HG03520 (cell line): ENCODE results near the gene CDKN2B.

ENCODE experiments used
- ATAC-seq: cut with Tn5 transposase; IDR thresholded peaks from one replicate; pipeline ENCODE4 v1.9.1; 2021; ENCODE audit warnings: mild to moderate bottlenecking, moderate library complexity; ENCODE audit not compliant: unreplicated experiment

Gene CDKN2B

DNA sequence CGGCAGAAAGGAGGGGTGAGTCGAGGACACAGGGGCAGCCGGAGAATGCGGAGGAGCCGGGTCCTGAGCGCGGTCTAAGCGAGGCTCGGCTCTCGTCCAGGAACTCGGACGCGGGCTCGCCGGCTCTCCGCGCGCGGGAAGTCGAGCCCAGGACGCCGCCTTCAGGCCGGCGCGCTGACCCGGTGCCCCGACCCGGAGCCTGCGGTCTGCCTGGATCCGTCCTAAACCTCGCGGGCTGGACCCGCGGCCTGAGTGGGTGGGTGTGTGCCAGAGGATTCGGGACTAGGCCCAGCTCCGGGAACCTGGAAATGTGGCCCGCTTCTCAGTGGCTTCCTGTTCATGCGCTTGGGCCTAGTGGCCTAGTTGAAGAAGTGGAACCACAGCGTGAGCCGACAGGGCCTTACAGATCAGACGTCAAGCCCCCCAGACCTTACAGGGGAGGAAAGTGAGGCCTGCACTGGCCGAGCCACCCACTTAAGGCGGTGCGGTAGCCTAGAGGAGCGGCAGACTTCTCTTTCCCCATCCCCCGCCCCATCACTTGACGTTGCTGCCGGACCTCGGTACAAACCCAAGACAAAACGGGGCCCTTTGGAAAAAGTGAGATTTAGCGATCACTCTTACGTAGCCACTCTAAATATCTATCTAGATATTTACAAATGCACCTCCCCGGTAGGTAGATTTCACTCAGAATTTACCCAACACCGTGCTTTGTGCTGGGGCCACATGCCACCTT lies 13.3 kb downstream of the CDKN2B start:
- no peak for ATAC-seq

GRCh38 chr9:21995006-21995665 lies 14.0 kb downstream of the CDKN2B start:
- peak; percentile 78 for ATAC-seq

- peak; percentile 38 for ATAC-seq
Measured at GRCh38 chr9:21994556-21995005, 14.5 kb downstream of the CDKN2B start, which contains the start of gene CDKN2B-AS1. CDKN2B-AS1 (plus strand) TSS chr9:21994791.

- ATAC-seq = peak; percentile 38
Measured at GRCh38 chr9:21993893-21994555, 15.1 kb downstream of the CDKN2B start, which contains the start of gene CDKN2A. CDKN2A (minus strand) TSS chr9:21994392.

- no peak for ATAC-seq
Measured at GRCh38 chr9:21993007-21993406, 16.1 kb downstream of the CDKN2B start.

- no peak for ATAC-seq
Measured at GRCh38 chr9:21991072-21991959, 17.8 kb downstream of the CDKN2B start.

DNA sequence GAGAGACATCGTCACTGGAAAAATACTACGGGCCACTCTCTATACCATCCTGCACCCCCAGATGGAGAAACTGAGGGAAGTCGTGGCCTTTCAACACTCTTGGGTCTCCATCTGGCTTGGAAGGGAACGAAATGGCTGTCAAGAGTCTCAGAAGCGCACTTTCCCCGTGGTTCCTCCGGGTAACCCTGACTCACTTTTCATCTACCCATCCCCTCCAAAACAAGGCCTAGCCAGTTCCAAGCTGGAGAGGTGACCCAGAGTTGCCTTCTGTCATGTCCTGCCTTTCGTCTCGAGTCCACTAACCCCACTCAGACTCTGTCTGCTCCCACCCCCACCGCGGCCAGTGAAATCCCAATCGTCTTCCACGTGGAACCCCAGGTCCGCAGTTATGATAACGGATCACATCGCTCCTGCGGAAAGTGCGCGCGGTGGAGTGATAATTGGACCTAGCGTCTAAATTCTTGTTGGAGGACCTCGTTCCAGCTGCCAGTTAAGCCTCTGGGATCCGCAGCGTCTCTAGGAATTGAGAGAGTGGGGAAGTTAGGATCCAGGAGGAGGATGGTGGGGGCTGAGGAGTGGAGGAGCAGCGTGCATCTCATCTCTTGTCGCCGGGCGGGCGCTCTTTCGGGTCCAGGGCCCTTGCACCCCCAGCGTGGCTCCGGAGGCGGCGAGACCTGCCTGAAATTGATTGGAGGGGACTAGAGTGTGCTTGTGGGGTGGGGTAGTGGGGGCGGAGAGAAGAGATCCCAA lies 19.5 kb downstream of the CDKN2B start:
- no peak for ATAC-seq

DNA sequence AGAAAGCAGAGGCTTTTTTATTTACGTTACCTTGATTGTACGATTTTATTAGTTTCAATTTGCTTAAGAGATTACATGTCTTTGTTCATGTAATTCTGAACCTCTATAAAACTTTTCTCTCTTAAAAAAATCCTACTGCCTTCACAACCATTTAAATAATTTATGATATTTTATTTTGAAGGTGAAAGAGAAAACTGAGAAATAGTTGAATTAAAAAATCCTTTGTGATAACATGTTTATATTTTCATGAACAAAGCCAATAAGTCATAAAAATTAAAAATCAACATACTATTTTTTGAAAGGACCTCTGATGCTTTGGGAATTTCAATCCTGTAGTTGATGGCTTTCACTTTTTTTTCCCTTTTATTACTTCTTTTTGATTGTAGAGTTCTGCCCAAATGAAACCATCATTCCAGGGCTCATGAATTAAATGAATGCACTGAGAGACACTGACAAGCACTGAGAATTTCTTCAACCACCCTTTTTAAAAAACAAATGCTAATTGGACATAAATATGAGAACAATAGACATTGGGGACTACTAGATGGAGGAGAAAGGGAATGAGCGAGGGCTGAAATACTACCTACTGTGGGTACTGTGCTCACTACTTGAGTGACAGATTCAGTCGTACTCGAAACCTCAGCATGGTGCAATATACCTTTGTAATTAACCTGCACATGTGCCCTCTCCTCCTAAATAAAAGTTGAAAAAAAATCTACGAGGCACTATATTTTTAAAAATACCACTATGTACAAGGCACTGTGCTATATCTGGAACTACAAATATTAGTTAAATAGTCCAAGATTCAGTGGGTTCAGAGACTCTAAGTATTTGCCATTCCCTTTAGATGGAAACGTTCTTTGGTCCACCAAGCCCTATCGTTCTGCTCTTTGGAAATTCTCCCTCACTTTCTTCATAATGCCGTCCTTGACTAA lies 20.8 kb downstream of the CDKN2B start:
- no peak for ATAC-seq

GRCh38 chr9:21985964-21986667 lies 23.0 kb downstream of the CDKN2B start:
- no peak for ATAC-seq

- no peak for ATAC-seq
Measured at GRCh38 chr9:21984101-21984500, 25.0 kb downstream of the CDKN2B start.

GRCh38 chr9:21983561-21983935 lies 25.6 kb downstream of the CDKN2B start:
- ATAC-seq = no peak

DNA sequence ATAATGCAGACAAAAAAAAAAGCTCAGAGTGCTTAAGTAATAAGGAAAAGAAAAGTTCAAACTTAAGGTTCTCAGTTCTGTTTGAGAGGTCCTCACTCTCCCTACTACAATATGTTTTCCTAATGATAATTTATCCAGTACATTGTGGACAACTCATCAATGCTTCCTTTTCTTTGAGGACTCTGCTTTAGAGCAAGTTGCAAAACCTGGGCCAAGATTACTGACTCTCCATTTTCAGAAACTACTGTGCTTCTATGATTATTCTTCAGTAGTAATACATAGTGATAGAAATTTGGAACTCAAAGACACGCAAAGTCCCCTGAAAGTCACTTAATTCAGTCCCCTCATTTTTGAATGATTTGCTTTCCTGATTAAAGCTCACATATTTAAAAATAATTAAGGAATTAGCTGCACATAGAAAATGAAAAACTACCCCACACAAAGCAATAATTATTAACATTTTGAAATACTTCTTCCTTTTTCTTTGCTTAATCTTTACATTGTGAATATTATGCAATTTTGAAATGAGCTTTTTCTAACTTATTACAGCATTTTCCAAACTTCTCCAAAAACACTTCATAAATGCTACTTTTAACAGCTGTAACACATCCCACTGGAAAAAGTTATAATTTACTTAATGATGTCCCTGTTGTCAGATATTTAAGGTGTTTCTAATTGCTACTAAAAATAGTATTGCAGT lies 26.1 kb downstream of the CDKN2B start:
- ATAC-seq = no peak

GRCh38 chr9:21982391-21982790 lies 26.7 kb downstream of the CDKN2B start:
- no peak for ATAC-seq

DNA sequence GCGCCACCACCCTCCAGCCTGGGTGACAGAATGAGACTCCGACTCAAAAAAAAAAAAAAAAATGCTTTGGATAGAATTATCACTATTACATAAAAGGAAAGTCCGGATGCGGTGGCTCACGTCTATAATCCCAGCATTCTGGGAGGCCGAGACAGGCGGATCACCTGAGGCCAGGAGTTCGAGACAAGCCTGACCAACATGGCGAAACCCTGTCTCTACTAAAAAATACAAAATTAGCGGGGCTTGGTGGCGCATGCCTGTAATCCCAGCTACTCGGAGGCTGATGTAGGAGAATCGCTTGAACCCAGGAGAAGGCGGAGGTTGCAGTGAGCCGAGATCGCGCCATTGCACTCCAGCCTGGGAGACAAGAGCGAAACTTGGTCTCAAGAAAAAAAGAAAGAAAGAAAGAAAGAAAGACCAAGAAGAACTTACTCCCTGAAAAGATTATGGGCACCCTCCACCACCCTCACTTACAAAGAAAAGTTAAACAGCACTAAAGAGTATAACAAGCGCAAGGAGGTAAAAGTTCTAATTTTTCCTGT lies 32.7 kb downstream of the CDKN2B start:
- no peak for ATAC-seq

DNA sequence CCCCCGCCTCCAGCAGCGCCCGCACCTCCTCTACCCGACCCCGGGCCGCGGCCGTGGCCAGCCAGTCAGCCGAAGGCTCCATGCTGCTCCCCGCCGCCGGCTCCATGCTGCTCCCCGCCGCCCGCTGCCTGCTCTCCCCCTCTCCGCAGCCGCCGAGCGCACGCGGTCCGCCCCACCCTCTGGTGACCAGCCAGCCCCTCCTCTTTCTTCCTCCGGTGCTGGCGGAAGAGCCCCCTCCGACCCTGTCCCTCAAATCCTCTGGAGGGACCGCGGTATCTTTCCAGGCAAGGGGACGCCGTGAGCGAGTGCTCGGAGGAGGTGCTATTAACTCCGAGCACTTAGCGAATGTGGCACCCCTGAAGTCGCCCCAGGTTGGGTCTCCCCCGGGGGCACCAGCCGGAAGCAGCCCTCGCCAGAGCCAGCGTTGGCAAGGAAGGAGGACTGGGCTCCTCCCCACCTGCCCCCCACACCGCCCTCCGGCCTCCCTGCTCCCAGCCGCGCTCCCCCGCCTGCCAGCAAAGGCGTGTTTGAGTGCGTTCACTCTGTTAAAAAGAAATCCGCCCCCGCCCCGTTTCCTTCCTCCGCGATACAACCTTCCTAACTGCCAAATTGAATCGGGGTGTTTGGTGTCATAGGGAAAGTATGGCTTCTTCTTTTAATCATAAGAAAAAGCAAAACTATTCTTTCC lies 34.2 kb downstream of the CDKN2B start:
- peak; percentile 55 for ATAC-seq

- no peak for ATAC-seq
Measured at GRCh38 chr9:21974343-21974721, 34.8 kb downstream of the CDKN2B start.

GRCh38 chr9:21972361-21972760 lies 36.7 kb downstream of the CDKN2B start:
- no peak for ATAC-seq
